PFSK-1 (cell line): ENCODE measurements around the gene HEATR9. TPM values are rescaled to one million over a fixed set of nuclear protein-coding genes. Genes with fewer than 3 reads are reported as not detected.

Experiments
- FOXP2 ChIP-seq: optimal IDR thresholded peaks from 2 replicates; pipeline ENCODE3; 2011; ENCODE audit warnings: borderline replicate concordance, control low read depth, inconsistent platforms; ENCODE audit not compliant: insufficient read depth; ENCODE audit errors: extremely low read length, extremely low read depth
- POLR2AphosphoS5 ChIP-seq: IDR thresholded peaks from 2 replicates; pipeline ENCODE4 v1.6.1; 2012; ENCODE audit warnings: low read depth, mild to moderate bottlenecking, control low read depth, low read length, moderate library complexity
- SIN3A ChIP-seq: IDR thresholded peaks from 2 replicates; pipeline ENCODE4 v1.6.1; 2012; ENCODE audit warnings: mild to moderate bottlenecking, low read length, moderate library complexity, borderline replicate concordance; ENCODE audit not compliant: insufficient read depth
- TAF1 ChIP-seq: IDR thresholded peaks from 2 replicates; pipeline ENCODE4 v1.6.1; 2012; ENCODE audit warnings: low read length, control low read depth, borderline replicate concordance; ENCODE audit not compliant: insufficient read depth
- polyA plus RNA-seq: library from polyadenylated mRNA; unstranded; fragments of >200 nt; gene quantifications from one replicate; pipeline ENCODE4 v1.2.1, GENCODE V29; 2012; ENCODE audit warnings: low read depth, missing spikeins; ENCODE audit not compliant: insufficient read length
- TF ChIP-seq, protein P1 (sequence below), 2 experiments: IDR thresholded peaks; 2 replicates each; pipeline versions ENCODE4 v1.6.1 to v1.8.0; 2011 to 2012; ENCODE audit warnings: low read depth in 2 of 2, low read length in 2 of 2, control low read depth in 1 of 2, inconsistent platforms in 1 of 2, mild to moderate bottlenecking in 1 of 2, moderate library complexity in 1 of 2; ENCODE audit not compliant: insufficient read depth in 1 of 2

HEATR9 gene, protein sequence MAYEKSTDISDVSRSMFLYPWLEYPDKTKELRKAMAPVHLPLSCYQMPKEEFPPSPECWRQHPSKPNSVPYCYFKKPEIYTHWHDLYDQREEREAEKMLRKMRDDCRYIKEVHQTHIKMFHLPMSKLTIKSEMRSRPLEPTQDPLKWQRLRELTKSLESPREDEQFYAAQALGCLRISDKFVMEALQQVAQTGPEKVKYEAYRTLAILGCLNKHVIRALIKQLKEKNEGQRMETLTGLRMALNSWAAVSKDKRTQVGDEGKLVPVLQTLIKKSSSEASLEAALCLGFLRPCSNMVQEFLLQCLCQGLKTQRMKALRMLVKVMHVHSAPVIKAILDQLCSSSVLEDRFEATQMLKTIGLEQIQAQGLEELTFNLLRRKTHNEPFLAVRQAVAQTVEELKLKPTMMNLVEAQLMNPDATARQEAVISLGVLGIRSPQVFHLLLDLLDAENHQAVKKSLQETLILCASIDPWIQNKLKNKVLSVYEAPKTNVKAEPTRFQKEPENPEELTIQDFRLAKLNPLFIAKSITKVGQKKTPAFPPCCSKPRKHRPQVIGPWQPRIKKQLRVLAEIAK
- polyA plus RNA-seq: not detected

DNA sequence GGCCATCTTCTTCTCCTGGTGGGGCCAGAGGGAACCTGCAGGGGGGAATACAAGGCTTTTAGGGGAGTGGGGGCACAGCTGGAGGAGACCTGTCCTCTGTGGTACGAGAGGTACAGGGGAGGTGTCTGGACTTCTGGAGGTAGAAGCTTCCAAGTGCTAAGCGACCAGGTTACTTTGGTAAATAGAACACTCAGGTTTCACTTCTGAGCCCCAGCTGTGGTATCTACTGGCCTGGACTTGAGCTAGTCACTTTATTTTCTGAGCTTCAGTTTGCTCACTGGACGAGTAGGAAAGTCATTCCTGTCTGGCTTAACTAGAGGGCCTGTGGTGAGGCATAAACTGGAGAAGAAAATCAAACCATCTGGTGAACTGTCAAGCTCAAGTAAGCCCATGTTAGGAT is at the start of gene HEATR9:
TSS of gene HEATR9 (minus strand) at position 155 of the 400 bp plus-strand sequence. CDS start at position 6, 149 bp downstream.
- no peak for TF ChIP-seq POLR2AphosphoS5
- TF ChIP-seq FOXP2: no peak
- TF ChIP-seq, protein P1, sequence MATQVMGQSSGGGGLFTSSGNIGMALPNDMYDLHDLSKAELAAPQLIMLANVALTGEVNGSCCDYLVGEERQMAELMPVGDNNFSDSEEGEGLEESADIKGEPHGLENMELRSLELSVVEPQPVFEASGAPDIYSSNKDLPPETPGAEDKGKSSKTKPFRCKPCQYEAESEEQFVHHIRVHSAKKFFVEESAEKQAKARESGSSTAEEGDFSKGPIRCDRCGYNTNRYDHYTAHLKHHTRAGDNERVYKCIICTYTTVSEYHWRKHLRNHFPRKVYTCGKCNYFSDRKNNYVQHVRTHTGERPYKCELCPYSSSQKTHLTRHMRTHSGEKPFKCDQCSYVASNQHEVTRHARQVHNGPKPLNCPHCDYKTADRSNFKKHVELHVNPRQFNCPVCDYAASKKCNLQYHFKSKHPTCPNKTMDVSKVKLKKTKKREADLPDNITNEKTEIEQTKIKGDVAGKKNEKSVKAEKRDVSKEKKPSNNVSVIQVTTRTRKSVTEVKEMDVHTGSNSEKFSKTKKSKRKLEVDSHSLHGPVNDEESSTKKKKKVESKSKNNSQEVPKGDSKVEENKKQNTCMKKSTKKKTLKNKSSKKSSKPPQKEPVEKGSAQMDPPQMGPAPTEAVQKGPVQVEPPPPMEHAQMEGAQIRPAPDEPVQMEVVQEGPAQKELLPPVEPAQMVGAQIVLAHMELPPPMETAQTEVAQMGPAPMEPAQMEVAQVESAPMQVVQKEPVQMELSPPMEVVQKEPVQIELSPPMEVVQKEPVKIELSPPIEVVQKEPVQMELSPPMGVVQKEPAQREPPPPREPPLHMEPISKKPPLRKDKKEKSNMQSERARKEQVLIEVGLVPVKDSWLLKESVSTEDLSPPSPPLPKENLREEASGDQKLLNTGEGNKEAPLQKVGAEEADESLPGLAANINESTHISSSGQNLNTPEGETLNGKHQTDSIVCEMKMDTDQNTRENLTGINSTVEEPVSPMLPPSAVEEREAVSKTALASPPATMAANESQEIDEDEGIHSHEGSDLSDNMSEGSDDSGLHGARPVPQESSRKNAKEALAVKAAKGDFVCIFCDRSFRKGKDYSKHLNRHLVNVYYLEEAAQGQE (IDR thresholded peaks at IDR 0.05; ENCODE audit: insufficient read depth in 1 of 2, low read depth in 2 of 2, low read length in 2 of 2): no peak
- no peak for TF ChIP-seq SIN3A
- no peak for TF ChIP-seq TAF1

GRCh38 chr17:35917519-35918213 is 49.0 kb upstream of the HEATR9 start:
- TF ChIP-seq FOXP2 (no peak), POLR2AphosphoS5 (no peak), TAF1 (no peak), SIN3A (no peak)
- TF ChIP-seq, protein P1 (IDR thresholded peaks at IDR 0.05; ENCODE audit: insufficient read depth in 1 of 2, low read depth in 2 of 2, low read length in 2 of 2): no peak

DNA sequence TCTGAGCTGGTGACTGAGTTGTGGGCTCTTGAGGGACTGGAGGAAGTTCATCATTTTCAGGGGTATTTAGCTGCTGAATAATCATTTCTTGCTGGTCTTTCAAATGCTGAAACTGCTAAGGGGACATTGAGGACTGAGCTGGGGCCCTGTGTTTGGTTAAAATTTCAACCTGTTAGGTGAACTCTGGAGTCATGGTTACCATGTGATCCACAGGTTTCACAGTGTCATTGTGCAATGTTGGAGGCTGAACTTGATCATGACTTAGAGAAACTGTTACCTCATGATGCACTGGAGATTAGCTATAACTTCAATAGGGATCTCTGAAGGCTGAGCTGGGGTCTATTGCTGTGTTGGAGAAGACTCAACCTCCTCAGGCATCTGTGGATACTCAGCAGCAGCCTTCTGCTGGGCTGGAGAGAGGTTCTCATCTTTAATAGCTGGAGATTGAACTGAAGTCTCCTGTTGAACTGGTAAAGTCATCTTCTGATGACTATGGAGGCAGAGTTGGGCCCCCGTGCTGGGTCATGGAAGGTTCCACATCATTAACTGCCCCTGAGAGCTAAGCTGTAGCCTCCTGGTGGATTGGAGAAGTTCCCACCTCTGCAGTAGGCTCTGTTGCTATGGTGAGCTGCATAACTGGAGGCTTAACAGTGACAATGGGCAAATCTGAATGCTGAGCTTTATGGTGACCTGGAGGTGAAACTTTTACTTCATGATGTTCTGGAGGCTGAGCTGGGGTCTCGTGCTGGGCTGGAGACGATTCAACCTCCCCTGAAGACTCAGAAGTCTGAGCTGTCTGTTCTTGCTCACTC is 46.7 kb upstream of the HEATR9 start:
- TF ChIP-seq SIN3A: no peak
- TF ChIP-seq TAF1: no peak

DNA sequence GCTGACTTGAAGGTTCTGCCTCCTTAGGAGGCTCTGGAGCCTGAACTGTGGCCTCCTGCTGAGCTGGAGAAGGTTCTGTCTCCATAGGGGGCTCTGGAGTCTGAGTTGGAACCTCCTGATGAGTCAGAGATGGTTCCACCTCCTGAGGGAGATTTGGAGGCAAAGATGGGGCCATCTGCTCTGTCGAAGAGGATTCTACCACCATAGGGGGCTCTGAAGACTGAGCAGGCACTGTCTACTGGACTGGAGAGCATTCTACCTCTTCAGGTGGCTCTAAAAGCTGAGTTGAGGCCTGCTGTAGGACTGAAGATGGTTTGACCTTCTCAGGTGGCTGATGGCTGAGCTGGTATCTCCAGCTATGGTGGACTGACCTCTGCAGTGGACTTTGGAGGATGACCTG is 45.7 kb upstream of the HEATR9 start:
- TF ChIP-seq SIN3A (no peak), POLR2AphosphoS5 (no peak), TAF1 (no peak), FOXP2 (no peak)
- TF ChIP-seq, protein P1 (IDR thresholded peaks at IDR 0.05; ENCODE audit: insufficient read depth in 1 of 2, low read depth in 2 of 2, low read length in 2 of 2): no peak

DNA sequence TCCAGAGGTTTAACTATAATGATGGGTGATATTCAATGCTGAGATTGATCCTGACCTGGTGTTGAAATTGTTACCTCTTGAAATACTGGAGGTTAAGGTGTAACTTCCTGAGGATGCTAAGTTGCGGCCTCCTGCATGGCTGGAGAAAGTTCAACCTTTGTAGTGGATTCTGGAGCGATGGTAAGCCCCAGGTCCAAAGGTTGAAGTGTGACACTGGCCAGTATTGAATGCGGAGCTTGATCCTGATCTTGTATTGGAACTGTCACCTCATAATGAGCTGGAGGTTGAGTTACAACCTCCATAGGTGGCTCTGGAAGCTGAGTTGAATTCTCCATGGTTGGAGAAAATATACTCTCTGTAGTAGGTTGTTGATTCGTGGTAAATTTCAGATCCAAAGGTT is 44.9 kb upstream of the HEATR9 start:
- TF ChIP-seq POLR2AphosphoS5 (no peak), FOXP2 (no peak), SIN3A (no peak), TAF1 (no peak)
- TF ChIP-seq, protein P1 (IDR thresholded peaks at IDR 0.05; ENCODE audit: insufficient read depth in 1 of 2, low read depth in 2 of 2, low read length in 2 of 2): no peak
